Lower lobe of right lung (tissue), 2 donors: ENCODE results near the gene SSB. TPM values are rescaled to one million over a fixed set of nuclear protein-coding genes. Genes with fewer than 3 reads are reported as not detected.
"Not testable (repeated sequence)": the region's sequence is repeated elsewhere in the genome, so short reads cannot be mapped to it uniquely, and the experiment has no call there.

Experiments
- ATAC-seq, 2 donors: fragments of 200-7000 bp; cut with Tn5 transposase; one replicate each; pipeline ENCODE4 v1.9.1; 2020 to 2022; ENCODE audit warnings: mild to moderate bottlenecking in 2 of 2, moderate library complexity in 2 of 2
- DNase-seq: peaks from one replicate; pipeline ENCODE4 v3.0.0-alpha.2; 2020
- H3K27ac ChIP-seq: fragments of 200-600 bp; one replicate; pipeline ENCODE4 v1.8.0; 2022
- H3K27me3 ChIP-seq: fragments of 200-600 bp; one replicate; pipeline ENCODE4 v1.8.0; 2022; ENCODE audit warnings: low read depth
- H3K36me3 ChIP-seq: fragments of 200-600 bp; one replicate; pipeline ENCODE4 v1.8.0; 2022; ENCODE audit warnings: mild to moderate bottlenecking
- H3K4me1 ChIP-seq: fragments of 200-600 bp; one replicate; pipeline ENCODE4 v1.8.0; 2022
- H3K4me3 ChIP-seq: fragments of 200-600 bp; one replicate; pipeline ENCODE4 v1.8.0; 2022; ENCODE audit warnings: mild to moderate bottlenecking
- H3K9me3 ChIP-seq: fragments of 200-600 bp; one replicate; pipeline ENCODE4 v1.8.0; 2022
- CTCF ChIP-seq: fragments of 200-600 bp; IDR thresholded peaks from one replicate; pipeline ENCODE4 v1.8.0; 2022; ENCODE audit warnings: antibody characterized with exemption, mild to moderate bottlenecking
- intact Hi-C: fragments of 100-400 bp; cut with DNase I; formaldehyde crosslinking; loops from one replicate; pipeline ENCODE4 v1.11.0; 2022
- total RNA-seq: library from RNA; stranded (reverse); fragmentation: NEBNext Ultra II Directional; extraction: Animal tissue kit (Norgen Biotek cat#: 25700); gene quantifications from one replicate; pipeline ENCODE4 v1.2.1, GENCODE V29; 2021
- donor health status: DM: no; HTN: yes; CAD: no; lungs with severe emphysema.

The SSB gene
- total RNA-seq, 1 donor from 2014 or later = 76.3 TPM

GRCh38 chr2:169803480-169803879, 4.8 kb downstream of the SSB start:
- intact Hi-C loops = no loop called here
- no peak for DNase-seq
- H3K9me3 ChIP-seq = no peaks in the 10 kb centered on the region
- no peak overlapping the region for H3K27ac ChIP-seq
- H3K36me3 ChIP-seq = peaks cover 71% of the 10 kb centered on the region
- H3K27me3 ChIP-seq = no peaks in the 10 kb centered on the region
- peaks cover 24% of the 10 kb centered on the region for H3K4me1 ChIP-seq
- H3K4me3 ChIP-seq = no peak overlapping the region
- TF ChIP-seq CTCF = no peak
- ATAC-seq = no peak

- H3K27ac ChIP-seq = no peak overlapping the region
- H3K9me3 ChIP-seq = no peaks in the 10 kb centered on the region
- DNase-seq = no peak
- no peak for TF ChIP-seq CTCF
- ATAC-seq = no peak
- H3K4me1 ChIP-seq = peaks cover 14% of the 10 kb centered on the region
- H3K27me3 ChIP-seq = no peaks in the 10 kb centered on the region
- peaks cover 94% of the 10 kb centered on the region for H3K36me3 ChIP-seq
- intact Hi-C loops = no loop called here
- no peak overlapping the region for H3K4me3 ChIP-seq
Observed at GRCh38 chr2:169806586-169806985, 7.9 kb downstream of the SSB start.

- DNase-seq (no peak), ATAC-seq (no peak)
- intact Hi-C loops = no loop called here
- TF ChIP-seq CTCF = no peak
- peaks cover 5% of the 10 kb centered on the region for H3K4me1 ChIP-seq
- no peaks in the 10 kb centered on the region for H3K27me3 ChIP-seq
- H3K4me3 ChIP-seq = no peak overlapping the region
- H3K36me3 ChIP-seq = peaks cover 95% of the 10 kb centered on the region
- H3K9me3 ChIP-seq = no peaks in the 10 kb centered on the region
- no peak overlapping the region for H3K27ac ChIP-seq
Observed at GRCh38 chr2:169808221-169808620, 9.6 kb downstream of the SSB start.

GRCh38 chr2:169815849-169816248, 17.2 kb downstream of the SSB start:
- no peak for ATAC-seq
- H3K4me1 ChIP-seq = no peaks in the 10 kb centered on the region
- H3K27ac ChIP-seq = no peak overlapping the region
- H3K4me3 ChIP-seq = no peak overlapping the region
- no peak for TF ChIP-seq CTCF
- no peaks in the 10 kb centered on the region for H3K27me3 ChIP-seq
- DNase-seq = no peak
- no peaks in the 10 kb centered on the region for H3K9me3 ChIP-seq
- H3K36me3 ChIP-seq = peaks cover 73% of the 10 kb centered on the region
- intact Hi-C loops = no loop called here

- H3K9me3 ChIP-seq, intact Hi-C loops, H3K27ac ChIP-seq, DNase-seq, H3K27me3 ChIP-seq, H3K4me1 ChIP-seq, H3K4me3 ChIP-seq, ATAC-seq: not testable (repeated sequence)
- H3K36me3 ChIP-seq = peaks cover 62% of the 10 kb centered on the region
Observed at GRCh38 chr2:169816961-169817360, 18.3 kb downstream of the SSB start.

- H3K36me3 ChIP-seq = peaks cover 58% of the 10 kb centered on the region
- ATAC-seq = not testable (repeated sequence)
Observed at GRCh38 chr2:169817369-169817768, 18.7 kb downstream of the SSB start.

GRCh38 chr2:169818241-169818640, 19.6 kb downstream of the SSB start:
- H3K4me1 ChIP-seq = peaks cover 9% of the 10 kb centered on the region
- no peak overlapping the region for H3K27ac ChIP-seq
- H3K36me3 ChIP-seq = peaks cover 49% of the 10 kb centered on the region
- H3K9me3 ChIP-seq = no peaks in the 10 kb centered on the region
- ATAC-seq (no peak), DNase-seq (no peak)
- intact Hi-C loops = no loop called here
- H3K4me3 ChIP-seq = no peak overlapping the region
- no peak for TF ChIP-seq CTCF
- no peaks in the 10 kb centered on the region for H3K27me3 ChIP-seq

More at GRCh38 chr2:169817369-169817768, 18.7 kb downstream of the SSB start:
- H3K27ac ChIP-seq, intact Hi-C loops, DNase-seq, H3K9me3 ChIP-seq, H3K4me1 ChIP-seq, H3K4me3 ChIP-seq, H3K27me3 ChIP-seq: not testable (repeated sequence)
